Activated CD4-positive, alpha-beta T cell treated with anti-CD3 and anti-CD28 coated beads, Interleukin-2, Interleukin-6, amounts not matched to agents 100 ng/mL and 50 ng/mL, durations not matched to agents 16 hours and 8 hours (primary cell): ENCODE data around the gene THAP11.
"Not testable (repeated sequence)": the region's sequence is repeated elsewhere in the genome, so short reads cannot be mapped to it uniquely, and the experiment has no call there.

ENCODE experiments used
- DNase-seq: peaks from one replicate; pipeline ENCODE4 v3.0.0-alpha.2; 2020

Gene THAP11

DNA sequence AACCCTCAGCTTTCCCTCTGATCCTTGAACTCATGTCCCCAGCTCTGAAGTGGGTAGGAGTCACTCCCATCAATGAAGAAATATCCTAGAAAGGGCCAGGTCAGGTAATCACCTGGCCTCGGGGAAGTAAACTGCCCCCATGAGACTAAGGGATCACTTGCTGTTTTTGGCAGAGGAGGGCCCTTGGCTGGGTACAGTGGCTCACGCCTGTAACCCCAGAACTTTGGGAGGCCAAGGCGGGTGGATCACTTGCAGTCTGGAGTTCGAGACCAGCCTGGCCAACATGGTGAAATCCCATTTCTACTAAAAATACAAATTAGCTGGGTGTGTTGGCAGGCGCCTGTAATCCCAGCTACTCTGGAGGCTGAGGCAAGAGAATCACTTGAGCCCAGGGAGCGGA lies 21.9 kb downstream of the THAP11 start:
- DNase-seq, result not testable (repeated sequence)

GRCh38 chr16:67864594-67864993 lies 22.5 kb downstream of the THAP11 start:
- no peak for DNase-seq

DNA sequence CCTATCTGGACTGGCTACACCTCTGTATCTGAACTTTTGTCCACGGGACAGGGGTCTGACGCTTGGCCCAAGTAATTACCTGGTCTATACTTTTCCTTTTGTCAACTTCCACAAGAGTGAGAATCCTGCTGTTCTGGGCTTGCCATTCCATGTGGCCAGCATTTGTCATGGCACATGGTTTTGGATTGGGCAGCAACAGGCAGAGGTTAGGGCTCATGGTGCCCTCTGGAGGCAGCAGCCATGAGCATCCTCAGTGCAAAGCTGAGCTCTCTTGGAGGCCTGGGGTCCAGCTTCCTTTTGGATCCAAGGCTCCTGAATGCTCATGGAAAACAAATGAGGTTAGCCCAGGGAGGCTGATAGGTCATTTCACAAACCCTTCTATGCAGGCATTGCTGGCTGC lies 23.2 kb downstream of the THAP11 start:
- no peak for DNase-seq

DNA sequence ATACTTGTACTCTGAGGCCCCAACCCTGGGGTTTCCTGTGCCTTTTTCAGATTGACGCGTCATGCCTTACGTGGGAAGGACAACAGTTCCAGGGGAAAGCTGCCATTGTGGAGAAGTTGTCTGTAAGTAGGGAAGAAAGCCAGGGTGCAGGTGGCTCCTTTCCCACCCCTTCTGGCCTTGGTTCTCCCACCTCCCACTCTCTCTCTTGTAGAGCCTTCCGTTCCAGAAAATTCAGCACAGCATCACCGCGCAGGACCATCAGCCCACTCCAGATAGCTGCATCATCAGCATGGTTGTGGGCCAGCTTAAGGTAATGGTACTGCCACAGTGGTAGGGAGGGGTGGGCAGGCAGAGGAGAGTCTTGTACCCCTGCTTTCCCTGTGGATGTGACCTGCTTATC lies 26.2 kb downstream of the THAP11 start:
- DNase-seq, result no peak

GRCh38 chr16:67869653-67870052 lies 27.5 kb downstream of the THAP11 start:
- no peak for DNase-seq

- DNase-seq, result no peak
Observed at GRCh38 chr16:67871256-67871655, 29.1 kb downstream of the THAP11 start.

GRCh38 chr16:67872131-67872630 lies 30.1 kb downstream of the THAP11 start:
- DNase-seq, result no peak

- peak; percentile 93 for DNase-seq
Observed at GRCh38 chr16:67872631-67873434, 30.7 kb downstream of the THAP11 start, which contains the start of gene EDC4. TSS of gene EDC4 (plus strand) at chr16:67873052. CDS start at chr16:67873262, 210 bp downstream.

GRCh38 chr16:67873435-67874370 lies 31.6 kb downstream of the THAP11 start:
- DNase-seq, result no peak

- no peak for DNase-seq
Observed at GRCh38 chr16:67874372-67874771, 32.3 kb downstream of the THAP11 start.

DNA sequence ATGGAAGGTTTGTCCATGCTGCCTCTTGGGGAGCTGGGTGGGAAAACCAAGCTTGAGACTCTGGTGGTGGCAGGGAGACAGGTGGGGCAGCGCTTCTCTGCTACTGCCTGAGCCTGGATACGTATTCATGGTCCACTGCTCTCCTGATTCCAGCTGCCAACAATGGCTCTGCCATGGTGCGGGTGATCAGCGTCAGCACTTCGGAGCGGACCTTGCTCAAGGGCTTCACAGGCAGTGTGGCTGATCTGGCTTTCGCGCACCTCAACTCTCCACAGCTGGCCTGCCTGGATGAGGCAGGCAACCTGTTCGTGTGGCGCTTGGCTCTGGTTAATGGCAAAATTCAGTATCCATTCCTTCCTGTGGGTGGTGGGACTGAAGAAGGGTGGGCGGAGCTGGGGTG lies 34.9 kb downstream of the THAP11 start:
- no peak for DNase-seq

DNA sequence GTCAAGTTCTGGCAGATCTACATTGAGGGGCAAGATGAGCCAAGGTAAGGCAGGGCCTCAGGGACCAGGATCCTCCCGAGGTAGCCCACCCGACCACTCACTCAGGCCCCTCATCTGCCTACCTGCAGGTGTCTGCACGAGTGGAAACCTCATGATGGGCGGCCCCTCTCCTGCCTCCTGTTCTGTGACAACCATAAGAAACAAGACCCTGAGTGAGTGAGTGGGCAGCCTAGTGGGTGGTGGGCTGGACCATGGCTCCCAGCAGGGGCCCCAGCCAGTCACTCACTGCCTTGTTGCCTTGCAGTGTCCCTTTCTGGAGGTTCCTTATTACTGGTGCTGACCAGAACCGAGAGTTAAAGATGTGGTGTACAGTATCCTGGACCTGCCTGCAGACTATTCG lies 36.1 kb downstream of the THAP11 start:
- DNase-seq, result no peak

GRCh38 chr16:67878846-67879245 lies 36.7 kb downstream of the THAP11 start:
- no peak for DNase-seq

- DNase-seq, result no peak
Observed at GRCh38 chr16:67879462-67879861, 37.3 kb downstream of the THAP11 start.

DNA sequence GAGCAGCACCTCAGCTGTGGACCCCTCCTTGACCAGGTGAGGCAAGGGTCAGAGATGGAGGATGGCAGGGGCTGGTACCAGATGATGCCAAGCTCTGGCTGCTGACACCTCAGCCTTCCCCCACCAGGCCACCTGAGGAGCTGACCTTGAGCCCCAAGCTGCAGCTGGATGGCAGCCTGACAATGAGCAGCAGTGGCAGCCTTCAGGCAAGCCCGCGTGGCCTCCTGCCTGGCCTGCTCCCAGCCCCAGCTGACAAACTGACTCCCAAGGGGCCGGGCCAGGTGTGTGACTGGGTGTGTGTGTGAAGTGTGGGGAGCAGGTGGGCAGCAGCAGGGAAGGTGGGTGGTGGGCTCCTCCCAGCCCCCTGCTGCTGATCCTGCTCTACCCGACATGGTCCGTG lies 37.8 kb downstream of the THAP11 start:
- DNase-seq, result no peak

- DNase-seq, result no peak
Observed at GRCh38 chr16:67880584-67880983, 38.5 kb downstream of the THAP11 start.

- DNase-seq, result no peak
Observed at GRCh38 chr16:67881621-67882161, 39.6 kb downstream of the THAP11 start.

DNA sequence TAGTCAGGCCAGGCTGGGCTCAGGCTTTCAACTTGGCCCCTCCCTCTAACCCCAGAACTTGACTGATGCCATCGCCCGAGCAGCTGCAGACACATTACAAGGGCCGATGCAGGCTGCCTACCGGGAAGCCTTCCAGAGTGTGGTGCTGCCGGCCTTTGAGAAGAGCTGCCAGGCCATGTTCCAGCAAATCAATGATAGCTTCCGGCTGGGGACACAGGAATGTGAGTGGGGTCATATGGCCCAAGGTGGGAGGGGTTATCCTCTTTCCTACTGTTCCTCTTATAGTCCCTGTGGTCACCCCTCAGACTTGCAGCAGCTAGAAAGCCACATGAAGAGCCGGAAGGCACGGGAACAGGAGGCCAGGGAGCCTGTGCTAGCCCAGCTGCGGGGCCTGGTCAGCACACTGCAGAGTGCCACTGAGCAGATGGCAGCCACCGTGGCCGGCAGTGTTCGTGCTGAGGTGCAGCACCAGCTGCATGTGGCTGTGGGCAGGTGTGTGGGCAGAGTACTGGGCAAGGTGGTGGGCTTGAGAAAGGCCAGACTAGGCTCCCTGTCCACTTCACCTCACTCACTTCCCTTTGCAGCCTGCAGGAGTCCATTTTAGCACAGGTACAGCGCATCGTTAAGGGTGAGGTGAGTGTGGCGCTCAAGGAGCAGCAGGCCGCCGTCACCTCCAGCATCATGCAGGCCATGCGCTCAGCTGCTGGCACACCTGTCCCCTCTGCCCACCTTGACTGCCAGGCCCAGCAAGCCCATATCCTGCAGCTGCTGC lies 40.4 kb downstream of the THAP11 start:
- DNase-seq, result no peak

GRCh38 chr16:67883146-67883871 lies 41.2 kb downstream of the THAP11 start:
- DNase-seq, result no peak

DNA sequence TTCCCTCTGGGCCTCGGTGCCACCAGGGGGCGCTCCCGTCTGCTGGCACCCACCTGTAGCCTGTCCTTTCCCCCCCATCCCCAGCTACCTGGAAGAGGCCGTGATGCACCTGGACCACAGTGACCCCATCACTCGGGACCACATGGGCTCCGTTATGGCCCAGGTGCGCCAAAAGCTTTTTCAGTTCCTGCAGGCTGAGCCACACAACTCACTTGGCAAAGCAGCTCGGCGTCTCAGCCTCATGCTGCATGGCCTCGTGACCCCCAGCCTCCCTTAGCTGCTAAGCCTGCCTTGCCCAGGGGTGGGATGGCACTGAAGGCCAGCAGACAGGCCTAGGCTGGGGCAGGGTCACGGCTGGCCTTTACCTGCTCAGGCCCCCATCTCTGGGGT lies 41.7 kb downstream of the THAP11 start:
- DNase-seq, result peak; percentile 76

DNA sequence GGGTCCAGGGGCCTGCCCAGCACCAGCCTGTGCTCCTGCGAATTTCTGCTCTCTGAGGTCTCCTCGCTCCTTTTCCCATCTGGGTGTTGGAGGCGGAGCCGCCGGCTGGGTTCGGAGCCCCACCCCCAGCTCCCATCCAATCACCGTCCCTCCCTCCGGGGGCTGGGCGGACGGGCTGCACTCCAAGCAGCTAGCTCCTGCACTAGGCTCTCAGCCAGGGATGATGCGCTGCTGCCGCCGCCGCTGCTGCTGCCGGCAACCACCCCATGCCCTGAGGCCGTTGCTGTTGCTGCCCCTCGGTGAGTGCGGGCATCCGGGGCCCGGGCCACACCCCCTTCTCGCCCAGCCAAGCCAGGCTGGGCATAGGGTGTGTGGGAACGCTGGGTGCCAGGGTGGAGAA lies 42.6 kb downstream of the THAP11 start, which contains the start of gene NRN1L:
NRN1L (plus strand) TSS at position 202 of the 400 bp plus-strand sequence; CDS start at position 221, 19 bp downstream.
- no peak for DNase-seq

DNA sequence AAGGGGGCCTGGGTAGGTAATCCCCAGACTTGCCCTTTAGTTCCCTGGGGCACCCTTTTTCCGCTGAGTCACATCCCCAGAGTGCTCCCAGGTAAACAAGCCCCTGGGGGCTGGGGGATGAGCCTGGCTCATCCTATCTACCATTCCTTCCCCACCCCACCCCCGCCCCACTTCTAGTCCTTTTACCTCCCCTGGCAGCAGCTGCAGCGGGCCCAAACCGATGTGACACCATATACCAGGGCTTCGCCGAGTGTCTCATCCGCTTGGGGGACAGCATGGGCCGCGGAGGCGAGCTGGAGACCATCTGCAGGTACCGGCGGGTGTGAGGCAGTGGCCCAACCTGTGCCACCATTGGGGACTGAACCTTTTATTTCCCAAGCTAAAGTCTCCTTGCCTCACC lies 43.4 kb downstream of the THAP11 start:
- DNase-seq, result no peak
